Testis (tissue), 2 donors: ENCODE results near the gene TRIP4.

Experiments
- POLR2A ChIP-seq: fragments of 450-650 bp; IDR thresholded peaks from one replicate; pipeline ENCODE4 v1.6.1; 2017; ENCODE audit warnings: antibody characterized with exemption, mild to moderate bottlenecking, moderate library complexity
- TF ChIP-seq, protein P1 (sequence below), 3 experiments: fragments of 450-650 bp in 2 of 3; fragments of 200-600 bp in 1 of 3; sonication (generic) in 1 of 3; IDR thresholded peaks; one replicate each; pipeline ENCODE4 v1.5.1; 2016 to 2019; ENCODE audit warnings: antibody characterized with exemption in 3 of 3, mild to moderate bottlenecking in 2 of 3, moderate library complexity in 1 of 3

DNA sequence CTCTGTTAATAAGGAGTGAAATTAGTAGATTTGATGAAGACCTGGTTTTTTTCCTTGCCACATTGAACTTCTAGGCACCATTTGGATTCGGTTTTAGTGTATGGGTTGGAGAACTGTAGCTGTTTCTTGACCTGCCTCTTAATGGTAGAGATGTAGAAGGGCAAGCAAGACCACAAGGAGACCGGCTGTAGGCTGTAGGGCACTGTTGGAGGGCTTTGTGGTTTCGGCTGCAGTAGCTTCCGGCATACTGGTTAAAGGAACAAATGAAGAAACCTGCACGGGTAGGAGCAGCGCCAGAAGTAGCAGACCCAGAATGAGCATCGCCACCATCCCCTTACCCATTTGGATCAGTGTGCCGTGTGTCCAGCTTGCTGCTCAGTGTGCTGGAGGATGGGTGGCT lies 14.3 kb upstream of the TRIP4 start:
- TF ChIP-seq, protein P1, sequence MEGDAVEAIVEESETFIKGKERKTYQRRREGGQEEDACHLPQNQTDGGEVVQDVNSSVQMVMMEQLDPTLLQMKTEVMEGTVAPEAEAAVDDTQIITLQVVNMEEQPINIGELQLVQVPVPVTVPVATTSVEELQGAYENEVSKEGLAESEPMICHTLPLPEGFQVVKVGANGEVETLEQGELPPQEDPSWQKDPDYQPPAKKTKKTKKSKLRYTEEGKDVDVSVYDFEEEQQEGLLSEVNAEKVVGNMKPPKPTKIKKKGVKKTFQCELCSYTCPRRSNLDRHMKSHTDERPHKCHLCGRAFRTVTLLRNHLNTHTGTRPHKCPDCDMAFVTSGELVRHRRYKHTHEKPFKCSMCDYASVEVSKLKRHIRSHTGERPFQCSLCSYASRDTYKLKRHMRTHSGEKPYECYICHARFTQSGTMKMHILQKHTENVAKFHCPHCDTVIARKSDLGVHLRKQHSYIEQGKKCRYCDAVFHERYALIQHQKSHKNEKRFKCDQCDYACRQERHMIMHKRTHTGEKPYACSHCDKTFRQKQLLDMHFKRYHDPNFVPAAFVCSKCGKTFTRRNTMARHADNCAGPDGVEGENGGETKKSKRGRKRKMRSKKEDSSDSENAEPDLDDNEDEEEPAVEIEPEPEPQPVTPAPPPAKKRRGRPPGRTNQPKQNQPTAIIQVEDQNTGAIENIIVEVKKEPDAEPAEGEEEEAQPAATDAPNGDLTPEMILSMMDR (IDR thresholded peaks at IDR 0.05), result no peak
- no peak for TF ChIP-seq POLR2A
